SK-N-SH (cell line): ENCODE data around the gene TUBGCP3. TPM values are rescaled to one million over a fixed set of nuclear protein-coding genes. Genes with fewer than 3 reads are reported as not detected.

ENCODE experiments used
- CTCF ChIA-PET: fragments of 300-600, 350-600 bp; formaldehyde crosslinking; extraction: SDS; loops from one replicate; lab custom pipeline; 2021; lab: Yijun Ruan, JAX
- POLR2A ChIA-PET: fragments of 350-600 bp; sonication (Branson Sonifier 250); formaldehyde crosslinking; extraction: SDS; loops from one replicate; lab custom pipeline; 2020; ENCODE audit warnings: antibody characterized with exemption, inconsistent platforms; lab: Yijun Ruan, JAX
- DNase-seq: peaks from one replicate; pipeline ENCODE4 v3.0.0; 2012
- H2AFZ ChIP-seq: fragments of 200-600 bp; sonication (generic); 2 replicates; pipeline ENCODE4 v1.8.1; 2016; ENCODE audit warnings: antibody characterized with exemption, mild to moderate bottlenecking, low read depth
- H3F3A ChIP-seq: fragments of 200-600 bp; sonication (generic); replicated peaks from 2 replicates; pipeline ENCODE3; 2016; ENCODE audit warnings: antibody characterized with exemption, mild to moderate bottlenecking; ENCODE audit not compliant: insufficient read depth
- H3K27ac ChIP-seq, 2 experiments: fragments of 200-500 bp in 1 of 2; fragments of 200-600 bp in 1 of 2; sonication (Bioruptor generic) in 1 of 2; sonication (generic), shearing (Covaris generic) in 1 of 2; 2 replicates each; pipeline versions ENCODE4 v1.5.1 to v1.6.1; 2014 to 2016; ENCODE audit warnings: low read depth in 2 of 2, inconsistent platforms in 1 of 2, low read length in 1 of 2, mild to moderate bottlenecking in 1 of 2, mixed read lengths in 1 of 2
- H3K27me3 ChIP-seq: fragments of 200-600 bp; sonication (generic), shearing (Covaris generic); 2 replicates; pipeline ENCODE4 v1.6.1; 2016; ENCODE audit warnings: mixed run types; ENCODE audit not compliant: insufficient read depth
- H3K36me3 ChIP-seq, 2 experiments: fragments of 200-500 bp in 1 of 2; fragments of 200-600 bp in 1 of 2; sonication (Bioruptor generic) in 1 of 2; sonication (generic) in 1 of 2; replicated peaks in 1 of 2; 2 replicates each; pipeline versions ENCODE3 to v1.5.1; 2014 to 2016; ENCODE audit warnings: low read length in 1 of 2, mild to moderate bottlenecking in 1 of 2; ENCODE audit not compliant: insufficient read depth in 2 of 2, control insufficient read depth in 1 of 2
- H3K4me1 ChIP-seq, 2 experiments: fragments of 200-500 bp in 1 of 2; fragments of 200-600 bp in 1 of 2; sonication (Bioruptor generic) in 1 of 2; sonication (generic), shearing (Covaris generic) in 1 of 2; 2 replicates each; pipeline versions ENCODE4 v1.5.1 to v1.6.1; 2014 to 2016; ENCODE audit warnings: low read depth in 1 of 2, low read length in 1 of 2, mixed run types in 1 of 2; ENCODE audit not compliant: insufficient read depth in 2 of 2, control insufficient read depth in 1 of 2
- H3K4me2 ChIP-seq: fragments of 200-600 bp; sonication (generic), shearing (Covaris generic); 2 replicates; pipeline ENCODE4 v1.6.1; 2017; ENCODE audit warnings: mixed run types
- H3K4me3 ChIP-seq, 2 experiments: fragments of 200-500 bp in 1 of 2; fragments of 200-600 bp in 1 of 2; sonication (Bioruptor generic) in 1 of 2; sonication (generic), shearing (Covaris generic) in 1 of 2; 2 replicates each; pipeline versions ENCODE4 v1.5.1 to v1.8.1; 2014 to 2016; ENCODE audit warnings: low read depth in 2 of 2, inconsistent platforms in 1 of 2, low read length in 1 of 2, mild to moderate bottlenecking in 1 of 2, mixed read lengths in 1 of 2, moderate library complexity in 1 of 2
- H3K79me2 ChIP-seq: fragments of 200-600 bp; sonication (generic); 2 replicates; pipeline ENCODE4 v1.8.1; 2017; ENCODE audit warnings: mild to moderate bottlenecking; ENCODE audit not compliant: insufficient read depth
- H3K9ac ChIP-seq: fragments of 200-600 bp; sonication (generic); 2 replicates; pipeline ENCODE4 v1.6.1; 2017; ENCODE audit warnings: mixed run types
- H3K9me2 ChIP-seq: fragments of 200-600 bp; sonication (generic); 2 replicates; pipeline ENCODE4 v1.6.1; 2017; ENCODE audit warnings: mixed run types
- H3K9me3 ChIP-seq: fragments of 200-600 bp; sonication (generic); 2 replicates; pipeline ENCODE4 v1.6.1; 2017; ENCODE audit warnings: mixed run types, mild to moderate bottlenecking, moderate library complexity
- H4K20me1 ChIP-seq: fragments of 200-600 bp; sonication (generic); 2 replicates; pipeline ENCODE4 v1.6.1; 2017; ENCODE audit warnings: mild to moderate bottlenecking, mixed run types; ENCODE audit not compliant: insufficient read depth
- CTCF ChIP-seq: fragments of 200-600 bp; sonication (generic); IDR thresholded peaks from 2 replicates; pipeline ENCODE4 v1.6.1; 2017; ENCODE audit warnings: antibody characterized with exemption, mild to moderate bottlenecking, moderate library complexity
- FOSL2 ChIP-seq: IDR thresholded peaks from 2 replicates; pipeline ENCODE4 v1.4.0; 2012; ENCODE audit warnings: low read depth, mild to moderate bottlenecking, moderate library complexity, borderline replicate concordance
- FOXJ3 ChIP-seq: sonication (generic); formaldehyde crosslinking; IDR thresholded peaks from 2 replicates; pipeline ENCODE4 v1.5.1; 2020; ENCODE audit warnings: mild to moderate bottlenecking, missing genetic modification reagents
- FOXM1 ChIP-seq: IDR thresholded peaks from 2 replicates; pipeline ENCODE4 v1.4.0; 2012; ENCODE audit warnings: low read depth, mild to moderate bottlenecking
- IRF3 ChIP-seq: fragments of 150-350 bp; IDR thresholded peaks from 2 replicates; pipeline ENCODE4 v1.6.1; 2016; ENCODE audit warnings: mild to moderate bottlenecking, low read depth, low read length
- MXI1 ChIP-seq: IDR thresholded peaks from 2 replicates; pipeline ENCODE4 v1.6.1; 2012; ENCODE audit warnings: mild to moderate bottlenecking, low read depth, low read length, improper control_type of control experiment
- NFIC ChIP-seq: IDR thresholded peaks from 2 replicates; pipeline ENCODE4 v1.4.0; 2012; ENCODE audit warnings: borderline replicate concordance
- PBX3 ChIP-seq: IDR thresholded peaks from 2 replicates; pipeline ENCODE4; 2012
- POLR2AphosphoS5 ChIP-seq: IDR thresholded peaks from 2 replicates; pipeline ENCODE4 v1.6.1; 2012; ENCODE audit warnings: low read depth, low read length
- RCOR1 ChIP-seq: fragments of 150-350 bp; IDR thresholded peaks from 2 replicates; pipeline ENCODE4 v1.6.1; 2017; ENCODE audit warnings: antibody characterized with exemption, low read length
- RXRA ChIP-seq: IDR thresholded peaks from 2 replicates; pipeline ENCODE4 v1.4.0; 2012; ENCODE audit warnings: low read depth, mild to moderate bottlenecking, borderline replicate concordance
- SMC3 ChIP-seq: IDR thresholded peaks from 2 replicates; pipeline ENCODE4 v1.6.1; 2012; ENCODE audit warnings: low read depth, low read length, improper control_type of control experiment
- TCF12 ChIP-seq: IDR thresholded peaks from 2 replicates; pipeline ENCODE4 v1.4.0; 2012
- USF2 ChIP-seq: fragments of 150-350 bp; IDR thresholded peaks from 2 replicates; pipeline ENCODE4 v1.6.1; 2017; ENCODE audit warnings: antibody characterized with exemption, low read length, low read depth, borderline replicate concordance
- YY1 ChIP-seq: IDR thresholded peaks from 2 replicates; pipeline ENCODE4 v1.4.0; 2012; ENCODE audit warnings: low read depth, mild to moderate bottlenecking
- WGBS: methylation state at CpG from one replicate; pipeline ENCODE4 v1.1.6; 2017; ENCODE audit warnings: low lambda C conversion rate; 5-methylcytosine and 5-hydroxymethylcytosine counted together
- polyA plus RNA-seq, 3 experiments: library from polyadenylated mRNA; depleted of rRNA; stranded (reverse); fragments of >200 nt; gene quantifications; 2 replicates each; pipeline ENCODE4 v1.2.3, GENCODE V29; 2012
- TF ChIP-seq, protein P1 (sequence below): IDR thresholded peaks from 2 replicates; pipeline ENCODE4 v1.4.0; 2012; ENCODE audit warnings: low read depth
- TF ChIP-seq, protein P2 (sequence below): IDR thresholded peaks from 2 replicates; pipeline ENCODE4 v1.4.0; 2012; ENCODE audit warnings: low read depth, borderline replicate concordance

The TUBGCP3 gene
- polyA plus RNA-seq, 1 of the 3 experiments (the other 2 are of a cell fraction), result 16.8 TPM

DNA sequence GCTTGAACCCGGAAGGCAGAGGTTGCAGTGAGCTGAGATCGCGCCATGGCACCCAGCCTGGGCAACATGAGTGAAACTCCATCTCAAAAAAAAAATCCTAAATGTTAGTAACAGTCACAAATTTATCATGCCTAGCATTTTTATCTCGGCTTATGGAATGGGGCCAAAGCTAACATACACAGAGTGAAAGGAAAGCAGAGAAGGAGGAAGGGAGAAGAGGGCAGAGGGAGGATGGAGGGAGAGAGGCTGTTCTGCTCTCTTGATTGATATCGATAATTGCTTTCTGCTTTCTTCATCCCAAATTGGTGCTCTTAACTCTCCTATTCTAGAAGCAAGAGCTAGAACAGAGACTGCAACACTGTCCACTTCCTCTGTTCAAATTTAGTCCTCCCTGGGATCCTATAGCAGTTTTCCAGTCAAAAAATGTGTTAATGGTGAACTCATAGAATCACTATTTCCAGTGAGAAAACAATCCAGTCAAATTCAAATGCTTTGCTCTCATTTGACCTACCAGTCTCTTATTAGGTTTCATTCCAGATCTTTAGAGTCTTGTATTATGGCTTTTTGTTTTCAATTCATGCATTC is 15.8 kb upstream of the TUBGCP3 start:
- no peak for TF ChIP-seq RCOR1
- TF ChIP-seq, protein P1, sequence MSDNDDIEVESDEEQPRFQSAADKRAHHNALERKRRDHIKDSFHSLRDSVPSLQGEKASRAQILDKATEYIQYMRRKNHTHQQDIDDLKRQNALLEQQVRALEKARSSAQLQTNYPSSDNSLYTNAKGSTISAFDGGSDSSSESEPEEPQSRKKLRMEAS, result no peak
- no peak for TF ChIP-seq YY1
- no peak for TF ChIP-seq SMC3
- TF ChIP-seq NFIC, result no peak
- no peak for TF ChIP-seq MXI1
- TF ChIP-seq TCF12, result no peak
- no peak for TF ChIP-seq FOSL2
- TF ChIP-seq, protein P2, sequence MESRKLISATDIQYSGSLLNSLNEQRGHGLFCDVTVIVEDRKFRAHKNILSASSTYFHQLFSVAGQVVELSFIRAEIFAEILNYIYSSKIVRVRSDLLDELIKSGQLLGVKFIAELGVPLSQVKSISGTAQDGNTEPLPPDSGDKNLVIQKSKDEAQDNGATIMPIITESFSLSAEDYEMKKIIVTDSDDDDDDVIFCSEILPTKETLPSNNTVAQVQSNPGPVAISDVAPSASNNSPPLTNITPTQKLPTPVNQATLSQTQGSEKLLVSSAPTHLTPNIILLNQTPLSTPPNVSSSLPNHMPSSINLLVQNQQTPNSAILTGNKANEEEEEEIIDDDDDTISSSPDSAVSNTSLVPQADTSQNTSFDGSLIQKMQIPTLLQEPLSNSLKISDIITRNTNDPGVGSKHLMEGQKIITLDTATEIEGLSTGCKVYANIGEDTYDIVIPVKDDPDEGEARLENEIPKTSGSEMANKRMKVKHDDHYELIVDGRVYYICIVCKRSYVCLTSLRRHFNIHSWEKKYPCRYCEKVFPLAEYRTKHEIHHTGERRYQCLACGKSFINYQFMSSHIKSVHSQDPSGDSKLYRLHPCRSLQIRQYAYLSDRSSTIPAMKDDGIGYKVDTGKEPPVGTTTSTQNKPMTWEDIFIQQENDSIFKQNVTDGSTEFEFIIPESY, result no peak
- no peak for TF ChIP-seq FOXJ3 (CRISPR knock-in tag)
- TF ChIP-seq RXRA, result no peak
- no peak for TF ChIP-seq FOXM1
- TF ChIP-seq IRF3, result no peak
- TF ChIP-seq PBX3, result no peak
- no peak for TF ChIP-seq CTCF
- TF ChIP-seq POLR2AphosphoS5, result no peak
- no peak for TF ChIP-seq USF2
- CTCF ChIA-PET, result no interaction called here
- no peaks in the 10 kb centered on the region for H3K79me2 ChIP-seq
- H3F3A ChIP-seq, result no peaks in the 10 kb centered on the region
- H3K4me3 ChIP-seq, result no peak overlapping the region
- no peaks in the 10 kb centered on the region for H3K9me3 ChIP-seq
- POLR2A ChIA-PET, result no interaction called here
- no peaks in the 10 kb centered on the region for H3K9me2 ChIP-seq
- H3K27me3 ChIP-seq, result no peaks in the 10 kb centered on the region
- H3K4me1 ChIP-seq, result no peaks in the 10 kb centered on the region; a peak in 1 of 4 replicates
- no peak overlapping the region for H3K4me2 ChIP-seq
- no peaks in the 10 kb centered on the region for H3K36me3 ChIP-seq
- H3K9ac ChIP-seq, result no peak overlapping the region
- H3K27ac ChIP-seq, result no peak overlapping the region
- WGBS, result 80% methylated on average over 5 of the region's 5 CpGs
- no peak for DNase-seq
- no peak overlapping the region for H2AFZ ChIP-seq
- H4K20me1 ChIP-seq, result no peaks in the 10 kb centered on the region
